Stimulated activated CD4-positive, alpha-beta T cell treated with anti-CD3 and anti-CD28 coated beads, TNF-alpha, amount 100 ng/mL, for 48 hours (primary cell): ENCODE measurements around the gene KCNK15.

ENCODE experiments used
- DNase-seq, 3 donors: peaks; one replicate each; pipeline ENCODE4 v3.0.0-alpha.2; 2020; ENCODE audit warnings: low read depth in 3 of 3

The KCNK15 gene

GRCh38 chr20:44788706-44789456, 43.2 kb downstream of the KCNK15 start:
- no peak for DNase-seq

DNA sequence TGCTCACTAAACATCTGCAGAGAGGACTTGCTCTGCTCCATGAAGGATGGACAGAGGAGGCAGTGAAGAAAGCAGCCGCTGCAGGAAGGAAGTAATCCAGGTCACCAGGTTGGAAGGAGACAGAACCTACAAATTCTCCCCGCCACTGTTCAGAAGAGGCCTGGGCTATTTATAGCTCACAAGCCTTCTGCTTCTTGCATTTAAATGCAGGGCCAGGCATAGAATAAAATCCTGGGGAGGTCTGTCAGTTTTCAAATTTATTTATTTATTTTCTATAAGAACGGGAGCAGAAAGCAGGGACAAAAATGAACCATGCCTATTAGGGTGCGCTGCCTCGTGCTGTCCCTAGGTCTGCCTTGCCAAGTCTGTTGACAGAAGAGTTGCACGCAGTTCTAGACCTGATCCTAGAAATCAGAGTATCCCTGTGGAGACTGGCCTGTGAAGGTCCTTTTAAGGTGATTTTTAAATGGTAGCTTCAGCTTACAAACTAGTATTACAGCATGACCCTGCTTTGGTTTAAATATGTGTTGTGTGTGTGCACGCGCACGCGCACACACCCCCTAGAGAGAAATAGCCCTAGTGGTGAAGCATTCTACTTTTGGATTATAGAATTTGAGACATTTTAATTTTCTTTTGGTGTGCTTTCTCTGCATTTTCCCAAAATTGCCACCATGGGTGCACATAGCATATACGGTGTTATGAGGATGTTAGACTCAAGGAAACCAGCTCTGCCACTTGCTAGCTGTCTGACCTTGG, 45.2 kb downstream of the KCNK15 start:
- DNase-seq, result no peak

GRCh38 chr20:44792796-44793195, 47.1 kb downstream of the KCNK15 start:
- DNase-seq, result no peak

DNA sequence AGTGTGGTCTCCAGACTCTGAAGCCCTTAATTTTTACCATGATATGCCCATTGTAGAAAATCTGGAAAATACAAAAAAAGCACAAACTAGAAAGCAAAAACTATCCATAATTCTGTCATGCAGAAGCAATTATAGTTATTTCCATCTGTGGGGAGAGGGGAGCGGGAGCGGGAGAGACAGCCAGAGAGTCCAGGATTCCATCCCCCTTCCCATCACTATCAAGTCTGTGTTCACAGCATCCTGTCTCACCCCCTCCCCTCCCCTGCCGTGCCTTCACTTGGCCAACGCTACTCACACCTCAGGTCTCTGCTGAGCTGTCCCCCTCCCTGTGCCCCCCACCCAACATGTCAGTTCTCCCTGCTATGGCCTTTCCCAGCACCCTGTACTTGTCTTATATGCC, 50.2 kb downstream of the KCNK15 start:
- DNase-seq, result no peak

DNA sequence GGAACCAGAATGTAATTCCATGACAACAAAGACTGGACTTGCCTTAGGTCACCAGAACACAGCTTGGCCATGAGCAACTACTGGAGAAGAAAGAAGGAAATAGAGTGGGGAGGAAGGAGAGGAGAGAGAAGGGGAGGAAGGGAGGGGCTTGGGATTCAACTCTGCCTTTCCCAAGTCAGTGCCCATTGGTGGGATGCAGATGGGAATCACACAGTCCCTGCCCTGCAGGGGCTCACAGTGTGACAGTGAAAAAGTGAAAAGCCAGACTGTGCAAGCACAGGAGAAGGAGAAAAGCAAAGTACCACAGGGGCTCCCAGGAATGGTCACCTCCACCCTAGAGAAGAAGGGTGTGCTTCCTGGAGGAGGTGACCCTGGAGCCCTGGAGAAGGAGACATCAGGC, 50.6 kb downstream of the KCNK15 start:
- no peak for DNase-seq

DNA sequence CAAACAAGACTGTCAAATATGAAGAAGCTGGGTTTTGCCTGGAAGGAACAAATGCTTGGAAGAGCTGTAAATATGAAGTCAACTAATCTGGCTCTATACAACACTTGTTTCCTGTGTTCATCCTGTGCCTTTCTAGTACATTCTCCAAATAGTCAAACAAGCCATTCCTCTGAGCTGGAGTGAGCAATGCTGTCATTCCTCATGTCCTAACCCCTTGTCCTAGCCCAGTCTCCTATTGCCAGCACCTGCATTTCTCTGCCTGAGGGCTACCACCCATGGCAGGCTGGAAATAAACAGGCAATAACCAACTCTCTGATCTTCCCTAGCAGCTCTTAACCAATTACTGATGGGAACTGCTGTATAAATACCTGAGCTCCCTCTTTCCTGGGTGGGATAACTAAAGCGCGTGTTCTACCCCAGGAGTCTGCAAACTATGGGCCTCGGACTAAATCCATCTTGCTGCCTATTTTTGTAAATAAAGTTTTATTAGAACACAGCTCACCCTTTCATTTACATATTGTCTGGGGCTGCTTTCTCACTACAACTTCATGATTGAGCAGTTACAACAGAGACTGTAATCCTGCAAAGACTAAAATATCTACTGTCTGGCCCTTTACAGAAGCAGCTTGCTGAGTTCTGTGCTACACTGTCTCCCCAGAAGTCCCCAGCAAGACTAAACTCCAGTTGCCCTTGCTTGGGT, 51.2 kb downstream of the KCNK15 start:
- DNase-seq, result no peak

DNA sequence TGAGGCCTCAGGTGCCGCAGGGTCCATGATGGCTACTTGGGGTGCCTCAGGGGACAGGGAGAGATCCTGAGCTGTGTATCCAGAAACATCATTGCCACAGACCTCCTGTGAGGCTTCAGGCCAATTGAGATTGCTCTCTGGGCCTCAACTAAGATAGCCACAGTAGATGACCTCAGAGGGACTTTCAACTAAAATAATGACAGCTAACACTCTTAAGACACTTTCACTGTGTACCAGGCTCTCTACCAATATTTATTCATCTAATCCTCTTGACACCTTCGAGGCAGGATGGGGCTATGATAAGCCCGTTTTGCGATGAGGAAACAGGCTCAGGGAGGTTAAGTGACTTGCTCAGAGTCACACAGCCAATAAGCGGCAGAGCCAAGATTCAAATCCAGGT, 54.0 kb downstream of the KCNK15 start:
- no peak for DNase-seq

DNA sequence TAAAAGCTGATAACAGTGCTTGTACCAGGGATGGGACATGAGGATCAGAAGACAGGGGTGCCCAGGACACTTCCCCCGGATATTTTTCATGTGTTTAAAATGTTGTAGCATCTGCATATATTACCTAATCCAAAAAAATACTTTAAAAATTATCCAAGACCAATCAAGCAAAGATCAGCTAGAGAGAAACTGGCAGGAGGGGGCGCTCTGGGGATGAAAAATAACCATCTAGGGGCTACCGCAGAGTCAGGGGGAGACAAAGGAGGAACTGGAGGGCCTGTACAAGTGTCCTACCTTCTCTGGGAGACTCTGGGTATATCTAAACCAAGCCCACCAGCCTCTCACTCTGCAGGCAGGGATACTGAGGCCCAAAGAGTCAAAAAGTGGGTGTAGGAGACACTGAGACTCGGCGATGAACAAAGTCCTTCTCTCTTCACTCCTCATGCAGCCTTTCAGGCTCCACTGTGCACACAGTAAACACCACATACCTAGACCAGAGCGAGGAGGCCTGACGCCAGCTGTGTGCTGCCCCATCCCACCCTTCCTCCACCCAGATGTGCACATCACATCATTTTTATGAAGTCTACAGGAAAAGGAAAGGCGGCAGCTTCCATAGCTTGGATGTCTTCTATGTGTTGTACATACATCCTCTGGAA, 54.9 kb downstream of the KCNK15 start:
- no peak for DNase-seq
